Smooth muscle cell (in vitro differentiated cells): Measurements from ENCODE around the gene DBNDD2. TPM values are rescaled to one million over a fixed set of nuclear protein-coding genes. Genes with fewer than 3 reads are reported as not detected.

Experiments
- DNase-seq: peaks from one replicate; lab custom pipeline; 2025; ENCODE audit not compliant: unreplicated experiment; lab: John Stamatoyannopoulos, UW
- H2AFZ ChIP-seq: fragments of 200-600 bp; sonication (generic); 2 replicates; pipeline ENCODE4 v1.6.0; 2016; ENCODE audit warnings: antibody characterized with exemption, low read depth, mild to moderate bottlenecking
- H3F3A ChIP-seq: fragments of 200-600 bp; sonication (generic); 2 replicates; pipeline ENCODE4 v1.6.0; 2017; ENCODE audit warnings: antibody characterized with exemption, low read depth
- H3K27ac ChIP-seq: fragments of 200-600 bp; sonication (generic); 2 replicates; pipeline ENCODE4 v1.5.1; 2016; ENCODE audit warnings: low read depth, mild to moderate bottlenecking
- H3K27me3 ChIP-seq: fragments of 200-600 bp; sonication (generic); 2 replicates; pipeline ENCODE4 v1.6.1; 2016; ENCODE audit warnings: low read depth, mild to moderate bottlenecking
- H3K36me3 ChIP-seq: fragments of 200-600 bp; sonication (generic); 2 replicates; pipeline ENCODE4 v1.5.1; 2016; ENCODE audit warnings: low read depth
- H3K4me1 ChIP-seq: fragments of 200-600 bp; sonication (generic); 2 replicates; pipeline ENCODE4 v1.5.1; 2016; ENCODE audit warnings: low read depth
- H3K4me2 ChIP-seq: fragments of 200-600 bp; sonication (generic); 2 replicates; pipeline ENCODE4 v1.6.0; 2016; ENCODE audit warnings: mild to moderate bottlenecking
- H3K4me3 ChIP-seq: fragments of 200-600 bp; sonication (generic); 2 replicates; pipeline ENCODE4 v1.5.1; 2016; ENCODE audit warnings: mild to moderate bottlenecking
- H3K79me2 ChIP-seq: fragments of 200-600 bp; sonication (generic); 2 replicates; pipeline ENCODE4 v1.6.0; 2016; ENCODE audit warnings: low read depth, mild to moderate bottlenecking
- H3K9ac ChIP-seq: fragments of 200-600 bp; sonication (generic); 2 replicates; pipeline ENCODE4 v1.6.0; 2016; ENCODE audit warnings: low read depth
- H3K9me3 ChIP-seq: fragments of 200-600 bp; sonication (generic); replicated peaks from 2 replicates; pipeline ENCODE4 v1.5.1; 2016; ENCODE audit warnings: low read depth
- H4K20me1 ChIP-seq: fragments of 200-600 bp; sonication (generic); 2 replicates; pipeline ENCODE4 v1.6.0; 2016; ENCODE audit warnings: low read depth
- WGBS: methylation state at CpG from one replicate; pipeline ENCODE4 v1.1.7; 2016; ENCODE audit warnings: low lambda C conversion rate; 5-methylcytosine and 5-hydroxymethylcytosine counted together
- polyA plus RNA-seq: library from polyadenylated mRNA; unstranded; fragments of >200 nt; fragmentation: Nextera tagmentation; extraction: Ambion mirVana; gene quantifications from 2 replicates; pipeline ENCODE4 v1.2.1, GENCODE V29; 2016
- total RNA-seq: library from RNA; depleted of rRNA; stranded (reverse); fragments of >200 nt; gene quantifications from 2 replicates; pipeline ENCODE4 v1.2.3, GENCODE V29; 2014
- TF ChIP-seq, protein P1 (sequence below): fragments of 200-600 bp; sonication (generic); IDR thresholded peaks from 2 replicates; pipeline ENCODE4 v1.5.1; 2017; ENCODE audit warnings: borderline replicate concordance, mild to moderate bottlenecking, antibody characterized with exemption; ENCODE audit not compliant: insufficient read depth, poor library complexity, severe bottlenecking

Gene DBNDD2
- total and polyA plus RNA-seq, 2 experiments from 2014 or later, result 2.9 to 6.4 TPM

DNA sequence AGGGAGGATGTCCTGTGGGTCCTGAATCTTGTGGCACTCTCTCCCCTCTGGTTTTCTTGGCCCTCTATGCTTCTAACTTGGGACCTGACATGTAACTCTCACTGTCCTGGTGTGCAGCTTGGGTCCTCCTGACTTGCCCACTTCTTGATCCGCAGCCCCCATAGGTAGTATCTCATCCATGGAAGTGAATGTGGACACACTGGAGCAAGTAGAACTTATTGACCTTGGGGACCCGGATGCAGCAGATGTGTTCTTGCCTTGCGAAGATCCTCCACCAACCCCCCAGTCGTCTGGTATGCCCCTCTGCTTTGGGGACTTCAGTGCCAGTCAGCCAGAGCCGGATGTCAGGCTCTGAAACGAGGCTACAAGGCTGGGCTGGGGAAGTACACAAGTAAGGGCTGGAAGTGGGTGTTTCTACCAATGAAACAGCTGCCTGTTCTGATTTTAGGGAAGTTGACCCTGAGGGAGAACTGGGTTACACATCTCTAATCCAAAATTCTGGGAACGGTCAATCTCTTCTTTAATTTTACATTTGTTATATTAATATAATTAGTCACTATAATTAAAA, 641 bp downstream of the DBNDD2 start:
- WGBS, result 93% methylated on average over 7 of the region's 7 CpGs
- Histone ChIP-seq H2AFZ (no peak overlapping the region), H3K27ac (no peak overlapping the region), H3K4me3 (no peak overlapping the region), H3K36me3 (no peaks in the 10 kb centered on the region), H3K27me3 (peaks cover 39% of the 10 kb centered on the region), H3K9ac (no peak overlapping the region), H3F3A (no peaks in the 10 kb centered on the region), H3K9me3 (no peaks in the 10 kb centered on the region), H4K20me1 (no peaks in the 10 kb centered on the region), H3K4me1 (no peaks in the 10 kb centered on the region), H3K4me2 (no peak overlapping the region), H3K79me2 (no peaks in the 10 kb centered on the region)
- no peak for DNase-seq
- TF ChIP-seq, protein P1, sequence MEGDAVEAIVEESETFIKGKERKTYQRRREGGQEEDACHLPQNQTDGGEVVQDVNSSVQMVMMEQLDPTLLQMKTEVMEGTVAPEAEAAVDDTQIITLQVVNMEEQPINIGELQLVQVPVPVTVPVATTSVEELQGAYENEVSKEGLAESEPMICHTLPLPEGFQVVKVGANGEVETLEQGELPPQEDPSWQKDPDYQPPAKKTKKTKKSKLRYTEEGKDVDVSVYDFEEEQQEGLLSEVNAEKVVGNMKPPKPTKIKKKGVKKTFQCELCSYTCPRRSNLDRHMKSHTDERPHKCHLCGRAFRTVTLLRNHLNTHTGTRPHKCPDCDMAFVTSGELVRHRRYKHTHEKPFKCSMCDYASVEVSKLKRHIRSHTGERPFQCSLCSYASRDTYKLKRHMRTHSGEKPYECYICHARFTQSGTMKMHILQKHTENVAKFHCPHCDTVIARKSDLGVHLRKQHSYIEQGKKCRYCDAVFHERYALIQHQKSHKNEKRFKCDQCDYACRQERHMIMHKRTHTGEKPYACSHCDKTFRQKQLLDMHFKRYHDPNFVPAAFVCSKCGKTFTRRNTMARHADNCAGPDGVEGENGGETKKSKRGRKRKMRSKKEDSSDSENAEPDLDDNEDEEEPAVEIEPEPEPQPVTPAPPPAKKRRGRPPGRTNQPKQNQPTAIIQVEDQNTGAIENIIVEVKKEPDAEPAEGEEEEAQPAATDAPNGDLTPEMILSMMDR, result no peak

DNA sequence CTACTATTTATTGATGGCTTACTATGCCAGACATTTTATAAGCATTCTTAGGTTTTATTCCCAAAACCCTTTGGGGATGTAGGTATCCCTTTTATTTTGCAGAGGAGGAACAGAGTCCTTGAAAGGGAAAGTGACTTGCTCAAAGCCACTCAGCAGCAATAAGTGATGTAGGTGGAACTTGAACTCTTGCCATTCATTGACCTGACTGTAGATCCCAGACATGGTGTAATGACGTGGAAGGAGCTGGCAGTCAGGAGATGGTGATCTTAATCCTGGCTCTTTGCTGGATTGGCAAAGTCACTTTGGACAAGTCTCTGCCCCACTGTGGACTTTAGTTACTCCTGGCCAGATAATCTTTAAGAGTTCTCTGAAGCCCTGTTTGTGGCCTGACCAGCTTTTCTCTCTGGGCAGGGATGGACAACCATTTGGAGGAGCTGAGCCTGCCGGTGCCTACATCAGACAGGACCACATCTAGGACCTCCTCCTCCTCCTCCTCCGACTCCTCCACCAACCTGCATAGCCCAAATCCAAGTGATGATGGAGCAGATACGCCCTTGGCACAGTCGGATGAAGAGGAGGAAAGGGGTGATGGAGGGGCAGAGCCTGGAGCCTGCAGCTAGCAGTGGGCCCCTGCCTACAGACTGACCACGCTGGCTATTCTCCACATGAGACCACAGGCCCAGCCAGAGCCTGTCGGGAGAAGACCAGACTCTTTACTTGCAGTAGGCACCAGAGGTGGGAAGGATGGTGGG, 1.6 kb downstream of the DBNDD2 start:
- H3K79me2 ChIP-seq, result no peaks in the 10 kb centered on the region
- H3K27ac ChIP-seq, result no peak overlapping the region
- H3K9ac ChIP-seq, result no peak overlapping the region
- no peak for DNase-seq
- no peak overlapping the region for H2AFZ ChIP-seq
- H3K27me3 ChIP-seq, result peaks cover 30% of the 10 kb centered on the region
- H3F3A ChIP-seq, result no peaks in the 10 kb centered on the region
- no peak overlapping the region for H3K4me3 ChIP-seq
- H3K36me3 ChIP-seq, result no peaks in the 10 kb centered on the region
- no peak overlapping the region for H3K4me2 ChIP-seq
- no peaks in the 10 kb centered on the region for H4K20me1 ChIP-seq
- no peaks in the 10 kb centered on the region for H3K4me1 ChIP-seq
- TF ChIP-seq, protein P1, result no peak
- H3K9me3 ChIP-seq, result no peaks in the 10 kb centered on the region
- WGBS, result 93% methylated on average over 7 of the region's 7 CpGs

DNA sequence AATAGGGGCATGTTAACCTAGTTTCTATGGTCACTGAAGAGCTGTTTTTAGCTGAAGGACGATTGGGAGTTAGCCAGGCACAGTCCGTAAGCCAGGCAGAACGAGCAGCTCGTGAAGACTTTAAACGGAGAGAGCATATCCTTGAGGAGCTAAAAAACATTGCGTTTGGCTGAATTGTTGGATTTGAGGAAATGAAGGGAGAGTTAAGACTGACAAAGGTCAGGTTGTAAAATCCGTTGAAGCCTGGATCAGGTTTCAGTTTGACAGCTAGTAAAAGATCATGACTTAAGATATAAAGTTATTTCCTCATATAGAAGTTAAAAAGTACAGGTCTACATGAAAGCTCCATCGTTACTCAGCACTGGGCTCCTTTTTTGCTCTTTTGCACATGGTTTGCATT, 2.8 kb downstream of the DBNDD2 start:
- Histone ChIP-seq H3K9ac (no peak overlapping the region), H3K4me3 (no peak overlapping the region), H3K9me3 (no peaks in the 10 kb centered on the region), H3K27ac (no peak overlapping the region), H3K36me3 (no peaks in the 10 kb centered on the region), H4K20me1 (no peaks in the 10 kb centered on the region), H3K79me2 (no peaks in the 10 kb centered on the region), H3K27me3 (peaks cover 21% of the 10 kb centered on the region), H3F3A (no peaks in the 10 kb centered on the region), H2AFZ (no peak overlapping the region), H3K4me1 (peaks cover 4% of the 10 kb centered on the region), H3K4me2 (no peak overlapping the region)
- DNase-seq, result no peak
- WGBS, result 85% methylated on average over 8 of the region's 8 CpGs
- TF ChIP-seq, protein P1, result no peak
